NB4 (cell line): ENCODE results near the gene CNTNAP2.

ENCODE experiments used
- DNase-seq: peaks from one replicate; pipeline ENCODE4 v3.0.0; 2010; ENCODE audit warnings: low read depth
- H3K4me3 ChIP-seq: one replicate; pipeline ENCODE4 v1.5.1; 2011; ENCODE audit warnings: mild to moderate bottlenecking, low read depth, low read length, moderate library complexity
- MAX ChIP-seq: IDR thresholded peaks from 2 replicates; pipeline ENCODE4 v1.6.1; 2011; ENCODE audit warnings: low read depth, low read length
- MYC ChIP-seq: IDR thresholded peaks from 2 replicates; pipeline ENCODE4 v1.6.1; 2011; ENCODE audit warnings: low read depth, low read length
- POLR2A ChIP-seq: IDR thresholded peaks from 2 replicates; pipeline ENCODE4 v1.6.1; 2011; ENCODE audit warnings: mild to moderate bottlenecking; ENCODE audit not compliant: insufficient read length; ENCODE audit errors: extremely low read depth
- TF ChIP-seq, protein P1 (sequence below): IDR thresholded peaks from one replicate; pipeline ENCODE4 v1.5.1; 2012; ENCODE audit warnings: low read depth, low read length

CNTNAP2 gene

DNA sequence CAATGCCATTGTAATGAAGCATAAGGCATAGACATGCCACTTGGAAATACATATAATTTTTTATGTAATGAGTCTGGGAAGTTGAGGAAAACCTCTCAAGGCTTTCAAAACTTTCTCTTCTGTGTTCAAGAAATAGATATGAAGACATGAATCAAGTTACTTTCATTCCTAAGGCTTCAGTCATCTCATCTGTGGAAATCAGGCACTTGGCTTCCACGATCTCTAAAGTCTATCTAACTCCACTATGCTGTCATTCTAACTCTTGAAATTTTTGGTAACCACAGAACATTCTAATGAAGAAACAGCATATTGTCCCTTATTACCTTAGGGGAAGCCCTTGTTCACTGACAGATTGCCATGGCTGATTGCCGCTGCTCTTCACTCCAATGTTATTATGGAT lies 242.6 kb downstream of the CNTNAP2 start:
- TF ChIP-seq MAX (no peak), POLR2A (no peak), MYC (no peak)
- TF ChIP-seq, protein P1, sequence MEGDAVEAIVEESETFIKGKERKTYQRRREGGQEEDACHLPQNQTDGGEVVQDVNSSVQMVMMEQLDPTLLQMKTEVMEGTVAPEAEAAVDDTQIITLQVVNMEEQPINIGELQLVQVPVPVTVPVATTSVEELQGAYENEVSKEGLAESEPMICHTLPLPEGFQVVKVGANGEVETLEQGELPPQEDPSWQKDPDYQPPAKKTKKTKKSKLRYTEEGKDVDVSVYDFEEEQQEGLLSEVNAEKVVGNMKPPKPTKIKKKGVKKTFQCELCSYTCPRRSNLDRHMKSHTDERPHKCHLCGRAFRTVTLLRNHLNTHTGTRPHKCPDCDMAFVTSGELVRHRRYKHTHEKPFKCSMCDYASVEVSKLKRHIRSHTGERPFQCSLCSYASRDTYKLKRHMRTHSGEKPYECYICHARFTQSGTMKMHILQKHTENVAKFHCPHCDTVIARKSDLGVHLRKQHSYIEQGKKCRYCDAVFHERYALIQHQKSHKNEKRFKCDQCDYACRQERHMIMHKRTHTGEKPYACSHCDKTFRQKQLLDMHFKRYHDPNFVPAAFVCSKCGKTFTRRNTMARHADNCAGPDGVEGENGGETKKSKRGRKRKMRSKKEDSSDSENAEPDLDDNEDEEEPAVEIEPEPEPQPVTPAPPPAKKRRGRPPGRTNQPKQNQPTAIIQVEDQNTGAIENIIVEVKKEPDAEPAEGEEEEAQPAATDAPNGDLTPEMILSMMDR: no peak
- DNase-seq: no peak
- H3K4me3 ChIP-seq: no peak overlapping the region

DNA sequence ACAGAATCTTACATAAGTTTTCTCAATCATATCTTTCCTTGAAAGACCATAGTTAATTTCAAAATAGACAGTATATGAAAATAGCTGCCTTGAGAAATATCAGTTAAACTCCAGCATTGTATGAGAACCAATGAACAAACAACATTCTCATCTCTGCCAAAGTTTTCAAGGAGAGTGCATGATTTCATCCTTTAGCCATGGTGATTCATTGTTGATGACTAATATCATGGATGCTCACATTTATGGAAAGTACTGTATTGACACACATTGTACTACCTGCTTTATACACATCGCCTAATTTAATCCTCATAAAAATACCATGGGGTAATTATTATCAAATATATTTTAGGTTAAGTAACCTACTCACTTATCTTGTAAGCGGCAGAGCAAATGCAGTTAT lies 250.3 kb downstream of the CNTNAP2 start:
- TF ChIP-seq, protein P1: no peak
- TF ChIP-seq MYC (no peak), MAX (no peak), POLR2A (no peak)
- no peak for DNase-seq
- no peak overlapping the region for H3K4me3 ChIP-seq

DNA sequence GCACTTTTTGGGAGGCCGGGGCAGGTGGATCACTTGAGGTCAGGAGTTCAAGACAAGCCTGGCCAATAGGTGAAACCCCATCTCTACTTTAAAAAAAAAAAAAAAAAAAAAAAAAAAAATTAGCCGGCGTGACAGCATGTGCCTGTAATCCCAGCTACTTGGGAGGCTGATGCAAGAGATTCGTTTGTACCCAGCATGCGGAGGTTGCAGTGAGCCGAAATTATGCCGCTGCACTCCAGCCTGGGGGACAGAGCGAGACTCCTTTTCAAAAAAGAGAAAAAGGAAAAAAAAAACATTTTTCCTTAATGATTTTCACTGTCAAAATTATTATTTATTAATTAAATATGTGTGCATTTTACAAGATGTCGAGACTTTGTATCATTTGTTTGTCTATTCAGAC lies 253.6 kb downstream of the CNTNAP2 start:
- no peak overlapping the region for H3K4me3 ChIP-seq
- no peak for DNase-seq
- TF ChIP-seq MAX: no peak

DNA sequence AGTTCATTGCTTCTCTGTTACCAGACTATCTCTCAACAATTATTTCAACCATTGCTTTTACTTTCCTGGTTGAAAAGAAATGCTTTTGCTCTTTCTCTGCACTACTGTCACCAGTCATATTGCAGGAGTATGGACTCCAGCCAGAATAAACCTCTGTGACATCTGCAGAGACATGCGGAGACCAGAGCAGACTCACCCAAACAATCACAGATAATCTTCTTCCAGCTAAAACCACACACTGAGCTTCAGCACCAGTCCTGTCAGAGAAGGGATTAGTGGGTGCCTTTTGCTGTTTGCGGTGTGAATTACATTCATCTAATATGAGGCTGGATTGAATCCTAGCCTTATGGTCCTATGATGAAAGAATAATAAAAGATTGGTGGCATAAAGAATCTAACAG lies 258.6 kb downstream of the CNTNAP2 start:
- no peak for DNase-seq
- no peak overlapping the region for H3K4me3 ChIP-seq
- no peak for TF ChIP-seq MYC
- TF ChIP-seq POLR2A: no peak
- TF ChIP-seq MAX: no peak
- TF ChIP-seq, protein P1: no peak

DNA sequence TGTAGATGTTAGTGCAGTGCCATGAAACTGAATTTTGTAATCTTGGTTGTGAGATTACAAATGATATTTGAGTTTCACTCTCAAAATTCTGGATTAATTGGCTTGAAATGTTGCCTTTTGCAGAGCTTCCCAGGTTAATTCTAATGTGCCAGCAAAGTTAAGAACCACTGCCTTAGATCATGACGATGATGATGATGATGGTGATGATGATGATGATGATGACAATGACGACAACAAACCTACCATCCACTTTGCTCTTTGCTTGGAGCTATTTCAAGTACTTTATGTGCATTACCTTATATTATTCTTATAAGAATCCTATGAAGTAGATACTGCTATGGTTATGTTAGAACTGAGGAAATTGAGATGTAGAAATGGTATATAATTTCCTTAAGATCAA lies 261.6 kb downstream of the CNTNAP2 start:
- no peak for DNase-seq
- TF ChIP-seq MAX (no peak), MYC (no peak), POLR2A (no peak)
- TF ChIP-seq, protein P1: no peak
- H3K4me3 ChIP-seq: no peak overlapping the region

DNA sequence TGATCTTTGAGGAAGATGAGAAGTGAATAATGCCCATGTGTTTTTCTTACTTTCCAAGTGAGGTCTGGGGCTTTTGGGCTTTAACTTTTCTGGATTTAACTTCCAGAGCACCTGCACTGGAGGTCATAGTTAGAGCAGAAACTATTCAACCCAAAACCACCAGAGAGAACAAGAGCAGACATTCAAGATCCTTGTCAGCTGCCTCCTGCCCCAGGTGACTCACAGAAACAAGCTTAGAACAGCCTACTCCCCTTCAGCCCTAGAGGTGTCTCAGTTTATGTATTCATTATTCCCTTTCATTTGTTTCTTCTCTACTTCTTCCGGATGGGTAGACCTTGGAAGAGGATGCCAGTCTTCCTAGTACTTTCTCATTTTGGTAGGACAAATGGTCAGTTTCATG lies 270.5 kb downstream of the CNTNAP2 start:
- DNase-seq: no peak
- TF ChIP-seq, protein P1: no peak
- TF ChIP-seq MAX (no peak), MYC (no peak)
- no peak overlapping the region for H3K4me3 ChIP-seq
